Activated effector memory CD4-positive, alpha-beta T cell treated with anti-CD3 and anti-CD28 coated beads, Interleukin-2, amount 50 U/mL, for 16 hours (primary cell): Measurements from ENCODE around the gene PRKCA.

Experiments
- DNase-seq: peaks from one replicate; pipeline ENCODE4 v3.0.0-alpha.2; 2020

Gene PRKCA

DNA sequence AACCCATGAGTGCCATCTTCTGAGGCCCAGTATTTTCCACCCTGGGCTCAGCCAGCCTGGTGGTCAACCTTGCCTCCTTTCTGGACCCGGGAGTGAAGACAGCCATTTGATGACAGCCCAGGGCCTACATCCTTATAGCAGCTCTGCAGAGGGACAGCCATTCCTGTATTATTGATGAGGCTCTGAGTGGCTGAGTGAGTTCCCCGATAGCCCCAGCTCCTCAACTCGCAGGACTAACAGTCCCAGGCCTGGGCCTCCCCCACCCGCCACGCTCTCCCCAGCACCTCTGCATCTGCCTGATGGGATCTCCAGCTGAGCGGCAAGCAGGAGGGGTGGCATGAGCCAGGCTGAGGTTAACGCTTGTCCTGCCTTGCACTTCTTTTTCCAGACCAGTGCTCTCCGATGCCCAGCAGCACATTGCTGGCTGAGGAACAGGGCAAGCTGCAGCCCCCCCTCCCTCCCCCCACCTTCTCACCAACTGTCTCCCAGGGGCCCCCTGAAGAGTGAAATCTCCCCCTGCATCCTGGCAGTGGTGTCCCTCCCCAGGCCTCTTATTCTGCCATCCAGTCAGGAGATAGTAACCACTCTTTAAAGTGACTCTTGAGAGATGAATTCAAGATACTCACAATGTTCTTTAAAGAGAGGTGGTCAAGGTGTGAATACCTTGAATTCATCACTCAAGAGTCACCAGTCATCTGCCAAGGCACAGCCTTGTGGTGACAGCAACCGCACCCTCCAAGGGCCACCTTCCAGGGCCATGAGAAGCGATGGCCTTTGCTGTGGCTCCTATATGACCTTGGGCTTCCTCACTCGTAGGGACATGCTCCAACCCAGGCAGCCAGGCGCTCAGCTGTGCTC, 556.0 kb downstream of the PRKCA start:
- DNase-seq = no peak

DNA sequence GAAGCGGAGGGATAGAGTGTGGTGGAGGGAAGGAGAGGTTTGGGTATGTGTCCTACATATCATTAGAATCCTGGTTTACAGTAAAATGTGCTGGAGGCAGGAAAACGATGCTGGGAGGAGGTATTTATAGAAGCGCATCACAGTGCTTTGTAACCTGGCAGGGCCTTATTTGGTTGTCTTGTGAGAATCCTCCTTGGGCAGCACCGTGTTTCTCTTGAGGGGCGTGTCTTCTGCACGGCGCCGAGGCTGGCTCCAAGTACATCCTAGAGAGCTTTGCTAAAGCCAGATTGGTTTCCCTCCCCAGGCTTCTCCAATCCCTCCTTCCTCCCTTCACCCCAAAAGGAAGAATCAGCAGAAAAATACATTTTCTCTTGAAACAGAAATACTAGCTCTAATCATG, 556.9 kb downstream of the PRKCA start:
- DNase-seq = no peak

DNA sequence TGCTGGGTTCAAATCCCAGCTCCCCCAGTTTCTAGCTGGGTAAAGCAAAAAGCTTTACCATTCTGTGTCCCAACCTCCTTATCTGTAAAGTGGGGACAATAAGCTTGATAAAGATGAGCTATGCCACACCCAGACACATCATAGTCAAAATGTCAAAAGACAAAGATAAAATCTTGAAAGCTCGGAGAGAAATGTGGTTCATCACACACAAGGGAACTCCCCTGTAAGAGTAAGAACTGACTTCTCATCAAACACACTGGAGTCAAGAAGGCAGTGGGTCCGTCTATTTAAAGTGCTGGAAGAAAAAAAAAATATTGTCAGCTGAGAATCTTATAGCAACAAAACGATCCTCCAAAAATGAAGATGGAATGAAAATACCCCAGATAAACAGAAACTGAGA, 557.8 kb downstream of the PRKCA start:
- DNase-seq = no peak
